ENCODE results near the gene DGKA.

GRCh38 chr12:55957106-55957859, 26.3 kb downstream of the DGKA start:
- TF ChIP-seq ARNTL (CRISPR knock-in tag; IDR thresholded peaks at IDR 0.05; ENCODE audit: borderline replicate concordance, low read depth) (no peak), ZFP3 (CRISPR knock-in tag; IDR thresholded peaks at IDR 0.05) (no peak), ZNF8 (CRISPR knock-in tag; IDR thresholded peaks at IDR 0.05) (no peak), PPARA (CRISPR knock-in tag; IDR thresholded peaks at IDR 0.05; ENCODE audit: borderline replicate concordance) (no peak), ZFP30 (CRISPR knock-in tag; IDR thresholded peaks at IDR 0.05) (no peak), ZNF70 (CRISPR knock-in tag; IDR thresholded peaks at IDR 0.05) (no peak), ZNF565 (CRISPR knock-in tag; conservative IDR thresholded peaks at IDR 0.05; ENCODE audit: low read depth) (no peak), OSR1 (CRISPR knock-in tag; IDR thresholded peaks at IDR 0.05) (no peak), TCF4 (CRISPR knock-in tag; IDR thresholded peaks at IDR 0.05; ENCODE audit: borderline replicate concordance) (no peak), GLIS3 (CRISPR knock-in tag; IDR thresholded peaks at IDR 0.05) (no peak), RARB (CRISPR knock-in tag; IDR thresholded peaks at IDR 0.05) (no peak), ISL1 (CRISPR knock-in tag; IDR thresholded peaks at IDR 0.05) (no peak)
- TF ChIP-seq, protein P1, sequence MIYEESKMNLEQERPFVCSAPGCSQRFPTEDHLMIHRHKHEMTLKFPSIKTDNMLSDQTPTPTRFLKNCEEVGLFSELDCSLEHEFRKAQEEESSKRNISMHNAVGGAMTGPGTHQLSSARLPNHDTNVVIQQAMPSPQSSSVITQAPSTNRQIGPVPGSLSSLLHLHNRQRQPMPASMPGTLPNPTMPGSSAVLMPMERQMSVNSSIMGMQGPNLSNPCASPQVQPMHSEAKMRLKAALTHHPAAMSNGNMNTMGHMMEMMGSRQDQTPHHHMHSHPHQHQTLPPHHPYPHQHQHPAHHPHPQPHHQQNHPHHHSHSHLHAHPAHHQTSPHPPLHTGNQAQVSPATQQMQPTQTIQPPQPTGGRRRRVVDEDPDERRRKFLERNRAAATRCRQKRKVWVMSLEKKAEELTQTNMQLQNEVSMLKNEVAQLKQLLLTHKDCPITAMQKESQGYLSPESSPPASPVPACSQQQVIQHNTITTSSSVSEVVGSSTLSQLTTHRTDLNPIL (CRISPR knock-in tag; IDR thresholded peaks at IDR 0.05; ENCODE audit: low read depth), result no peak
